Vagina (tissue), 2 donors: ENCODE data around the gene SLC16A10. TPM values are rescaled to one million over a fixed set of nuclear protein-coding genes. Genes with fewer than 3 reads are reported as not detected.

ENCODE experiments used
- DNase-seq, 2 donors: peaks; one replicate each; pipeline ENCODE4 v3.0.0-alpha.2; 2017; ENCODE audit errors: extremely low spot score in 2 of 2
- H3K27ac ChIP-seq: fragments of 200-600 bp; sonication (generic); one replicate; pipeline ENCODE4 v1.5.1; 2019
- H3K27me3 ChIP-seq: fragments of 200-600 bp; sonication (generic); one replicate; pipeline ENCODE4 v1.5.1; 2019
- H3K36me3 ChIP-seq, 2 donors: fragments of 200-600 bp; sonication (generic); one replicate each; pipeline ENCODE4 v1.5.1; 2017 to 2019
- H3K4me1 ChIP-seq: fragments of 200-600 bp; sonication (generic); one replicate; pipeline ENCODE4 v1.5.1; 2019
- H3K4me3 ChIP-seq, 2 donors: fragments of 200-600 bp; sonication (generic); 1 replicate in 1 of 2; 2 replicates in 1 of 2; pipeline ENCODE4 v1.5.1; 2016 to 2019
- H3K9me3 ChIP-seq: fragments of 200-600 bp; sonication (generic); one replicate; pipeline ENCODE4 v1.5.1; 2019
- CTCF ChIP-seq, 3 experiments: fragments of 450-650 bp in 2 of 3; fragments of 200-600 bp in 1 of 3; sonication (generic) in 1 of 3; IDR thresholded peaks; one replicate each; pipeline ENCODE4 v1.5.1; 2017 to 2019; ENCODE audit warnings: antibody characterized with exemption in 3 of 3, mild to moderate bottlenecking in 2 of 3, moderate library complexity in 2 of 3
- POLR2A ChIP-seq, 2 donors: fragments of 450-650 bp; IDR thresholded peaks; one replicate each; pipeline ENCODE4 v1.6.1; 2017; ENCODE audit warnings: antibody characterized with exemption in 2 of 2, mild to moderate bottlenecking in 2 of 2, moderate library complexity in 2 of 2
- POLR2AphosphoS5 ChIP-seq, 2 donors: sonication (generic); formaldehyde crosslinking; IDR thresholded peaks; one replicate each; pipeline ENCODE4 v1.9.0; 2017; ENCODE audit warnings: antibody characterized with exemption in 2 of 2, mild to moderate bottlenecking in 2 of 2, low read depth in 1 of 2; ENCODE audit not compliant: insufficient read depth in 1 of 2
- intact Hi-C: fragments of 100-400 bp; cut with DNase I; formaldehyde crosslinking; loops from one replicate; pipeline ENCODE4 v1.15.1; 2023
- total RNA-seq: library from RNA; depleted of rRNA; stranded (reverse); fragments of >200 nt; gene quantifications from one replicate; pipeline ENCODE4 v1.2.3, GENCODE V29; 2016

SLC16A10 gene
- total RNA-seq, 1 donor from 2014 or later, result 5.4 TPM

DNA sequence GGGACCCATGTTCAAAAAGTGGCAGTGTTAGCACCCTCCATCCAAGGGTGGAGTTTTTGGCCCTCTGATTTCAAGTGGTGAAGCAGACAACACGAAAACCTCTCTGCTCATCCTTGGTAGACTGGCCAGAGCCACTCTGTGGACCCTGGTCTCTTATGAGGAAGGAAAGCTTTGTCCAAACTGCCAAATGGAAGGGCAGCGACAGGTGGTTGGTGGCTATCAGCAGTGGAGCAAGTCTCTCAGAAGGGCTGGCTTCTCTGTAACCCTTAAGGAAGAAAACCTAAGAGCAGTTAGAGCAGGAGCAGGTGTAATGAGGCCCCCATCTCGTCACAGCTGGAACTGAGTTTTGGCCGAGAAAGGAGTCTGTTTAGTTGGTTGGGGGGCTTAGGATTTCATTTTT, 155.8 kb downstream of the SLC16A10 start:
- no peaks in the 10 kb centered on the region for H3K36me3 ChIP-seq
- H3K4me1 ChIP-seq, result no peaks in the 10 kb centered on the region
- no peaks in the 10 kb centered on the region for H3K27me3 ChIP-seq
- no peaks in the 10 kb centered on the region for H3K9me3 ChIP-seq
- no peak overlapping the region for H3K27ac ChIP-seq
- no peak for DNase-seq
- no peak for TF ChIP-seq CTCF (IDR thresholded peaks at IDR 0.05)
- TF ChIP-seq POLR2A (IDR thresholded peaks at IDR 0.05), result no peak
- intact Hi-C loops, result no loop called here
- H3K4me3 ChIP-seq, result no peak overlapping the region

DNA sequence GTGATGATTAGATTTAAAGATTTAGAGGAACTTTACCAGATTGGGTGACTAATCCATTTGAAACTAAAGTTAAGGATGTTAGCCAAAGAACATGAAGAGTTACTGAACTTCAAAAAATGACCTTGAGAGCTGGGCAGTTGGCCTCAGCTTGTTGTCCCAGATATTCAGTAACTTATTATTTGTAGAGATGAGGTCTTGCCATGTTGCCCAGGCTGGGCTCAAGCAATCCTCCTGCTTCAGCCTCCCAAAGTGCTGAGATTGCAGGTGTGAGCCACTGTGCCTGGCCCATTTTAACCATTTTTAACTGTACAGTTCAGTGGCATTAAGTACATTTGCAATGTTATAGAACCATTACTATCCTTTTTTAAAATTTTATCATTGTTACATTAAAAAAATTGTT, 161.5 kb downstream of the SLC16A10 start:
- TF ChIP-seq POLR2AphosphoS5 (IDR thresholded peaks at IDR 0.05; ENCODE audit: insufficient read depth in 1 of 2, low read depth in 1 of 2), result no peak
- no peak for TF ChIP-seq POLR2A (IDR thresholded peaks at IDR 0.05)
- TF ChIP-seq CTCF (IDR thresholded peaks at IDR 0.05), result no peak
- H3K27me3 ChIP-seq, result no peaks in the 10 kb centered on the region
- H3K4me3 ChIP-seq, result no peak overlapping the region
- intact Hi-C loops, result no loop called here
- DNase-seq, result no peak
- no peak overlapping the region for H3K27ac ChIP-seq
- H3K9me3 ChIP-seq, result no peaks in the 10 kb centered on the region
- H3K4me1 ChIP-seq, result no peaks in the 10 kb centered on the region
- H3K36me3 ChIP-seq, result no peaks in the 10 kb centered on the region

DNA sequence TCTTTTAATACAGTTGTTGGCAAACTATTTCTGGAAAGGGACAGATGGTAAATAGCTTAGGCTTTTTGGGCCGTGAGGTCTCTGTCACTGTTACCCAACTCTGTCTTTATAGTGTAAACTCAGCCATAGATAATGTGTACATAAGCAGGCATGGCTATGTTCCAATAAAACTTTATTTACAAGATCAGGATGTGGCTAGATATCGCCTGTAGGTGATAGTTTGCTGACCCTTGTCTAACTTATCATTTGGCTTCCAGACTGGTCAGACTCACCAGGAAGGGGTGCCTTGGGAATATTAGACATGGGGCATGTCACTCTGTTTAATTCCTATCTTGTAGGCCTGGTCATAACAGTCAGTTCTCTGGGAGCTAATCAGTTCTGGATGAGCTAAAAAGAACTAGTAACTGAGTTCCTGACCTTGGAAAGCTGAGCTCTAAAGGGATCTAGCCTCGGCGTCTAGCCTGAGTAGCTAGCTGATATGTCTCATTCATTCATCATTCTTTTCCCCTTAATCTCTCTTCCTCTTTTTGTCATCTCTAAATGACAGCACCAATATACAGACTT, 163.6 kb downstream of the SLC16A10 start:
- no peak for TF ChIP-seq POLR2A (IDR thresholded peaks at IDR 0.05)
- TF ChIP-seq CTCF (IDR thresholded peaks at IDR 0.05), result no peak
- no peak for TF ChIP-seq POLR2AphosphoS5 (IDR thresholded peaks at IDR 0.05; ENCODE audit: insufficient read depth in 1 of 2, low read depth in 1 of 2)
- no peaks in the 10 kb centered on the region for H3K27me3 ChIP-seq
- no peak overlapping the region for H3K4me3 ChIP-seq
- no peaks in the 10 kb centered on the region for H3K9me3 ChIP-seq
- intact Hi-C loops, result loop anchor here (10.0 kb wide), 1 partner anchor 804 kb away; the partner anchor contains the start of gene CCN6
- DNase-seq, result no peak
- H3K4me1 ChIP-seq, result no peaks in the 10 kb centered on the region
- no peaks in the 10 kb centered on the region for H3K36me3 ChIP-seq
- H3K27ac ChIP-seq, result no peak overlapping the region

GRCh38 chr6:111252726-111253125, 165.4 kb downstream of the SLC16A10 start:
- TF ChIP-seq POLR2AphosphoS5 (IDR thresholded peaks at IDR 0.05; ENCODE audit: insufficient read depth in 1 of 2, low read depth in 1 of 2) (no peak), POLR2A (IDR thresholded peaks at IDR 0.05) (no peak), CTCF (IDR thresholded peaks at IDR 0.05) (no peak)
- intact Hi-C loops, result loop anchor here (10.0 kb wide), 1 partner anchor 802 kb away; the partner anchor contains the start of gene CCN6

GRCh38 chr6:111254004-111254778, 166.9 kb downstream of the SLC16A10 start:
- Histone ChIP-seq H3K4me1 (no peaks in the 10 kb centered on the region), H3K27ac (no peak overlapping the region), H3K27me3 (no peaks in the 10 kb centered on the region), H3K9me3 (no peaks in the 10 kb centered on the region), H3K36me3 (no peaks in the 10 kb centered on the region), H3K4me3 (no peak overlapping the region)
- DNase-seq, result no peak
- TF ChIP-seq POLR2AphosphoS5 (IDR thresholded peaks at IDR 0.05; ENCODE audit: insufficient read depth in 1 of 2, low read depth in 1 of 2), result no peak
- TF ChIP-seq CTCF (IDR thresholded peaks at IDR 0.05), result no peak
- TF ChIP-seq POLR2A (IDR thresholded peaks at IDR 0.05), result no peak
- intact Hi-C loops, result loop anchor here (10.0 kb wide), 1 partner anchor 801 kb away; the partner anchor contains the start of gene CCN6

More at GRCh38 chr6:111252726-111253125, 165.4 kb downstream of the SLC16A10 start:
- Histone ChIP-seq H3K27me3 (no peaks in the 10 kb centered on the region), H3K4me3 (no peak overlapping the region), H3K36me3 (no peaks in the 10 kb centered on the region), H3K4me1 (no peaks in the 10 kb centered on the region), H3K27ac (no peak overlapping the region), H3K9me3 (no peaks in the 10 kb centered on the region)
- DNase-seq, result no peak
